NCI-H2107 (cell line): Measurements from ENCODE around the gene ABHD2.
"Not testable (repeated sequence)": the region's sequence is repeated elsewhere in the genome, so short reads cannot be mapped to it uniquely, and the experiment has no call there.

Experiments
- DNase-seq: peaks from one replicate; lab custom pipeline; 2025; lab: John Stamatoyannopoulos, UW

The ABHD2 gene

DNA sequence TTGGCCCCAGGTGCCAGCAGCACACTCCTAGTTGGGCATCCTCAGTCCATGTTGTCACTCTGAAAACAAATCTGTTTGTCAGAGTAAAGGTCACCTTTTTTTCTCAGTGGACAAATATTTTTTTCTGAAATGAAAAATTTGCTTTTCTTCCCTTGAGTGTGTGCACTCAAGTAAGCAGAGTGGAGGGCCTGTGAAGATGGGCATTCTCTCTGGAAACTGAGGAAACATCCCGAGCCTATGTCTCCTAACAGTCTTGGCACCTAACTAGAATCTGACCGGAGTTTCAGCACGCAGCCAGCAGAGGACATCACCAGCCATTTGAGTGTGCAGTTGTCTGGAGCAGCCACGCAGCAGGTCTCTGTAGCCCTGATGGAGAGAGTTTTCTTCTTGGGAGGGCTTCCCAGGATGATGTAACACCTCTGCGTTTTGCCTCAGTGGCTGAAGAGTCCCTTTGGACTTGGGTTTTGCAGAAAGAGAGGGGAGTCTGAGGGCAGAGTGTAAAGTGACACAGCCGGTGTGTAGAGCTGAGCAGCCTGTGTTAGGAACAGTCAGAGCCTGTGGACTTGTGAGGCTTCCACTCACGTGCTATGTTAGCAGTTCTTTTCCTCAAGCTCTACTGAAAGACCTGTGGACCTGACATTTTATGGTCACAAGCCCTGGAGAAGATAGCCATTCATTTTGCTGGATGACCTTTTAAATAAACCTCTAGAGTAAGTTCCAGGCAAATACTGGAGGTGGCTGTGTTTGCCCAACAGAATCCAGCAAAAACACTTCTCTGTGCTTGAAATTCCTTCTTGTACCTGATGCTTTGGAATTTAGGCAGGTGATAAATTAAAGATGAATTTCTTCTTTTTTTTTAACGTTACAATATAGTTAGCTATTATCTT is 51.6 kb downstream of the ABHD2 start:
- no peak for DNase-seq

GRCh38 chr15:89140595-89140994 is 52.3 kb downstream of the ABHD2 start:
- DNase-seq = no peak

- DNase-seq = not testable (repeated sequence)
Observed at GRCh38 chr15:89141159-89141558, 52.9 kb downstream of the ABHD2 start.

DNA sequence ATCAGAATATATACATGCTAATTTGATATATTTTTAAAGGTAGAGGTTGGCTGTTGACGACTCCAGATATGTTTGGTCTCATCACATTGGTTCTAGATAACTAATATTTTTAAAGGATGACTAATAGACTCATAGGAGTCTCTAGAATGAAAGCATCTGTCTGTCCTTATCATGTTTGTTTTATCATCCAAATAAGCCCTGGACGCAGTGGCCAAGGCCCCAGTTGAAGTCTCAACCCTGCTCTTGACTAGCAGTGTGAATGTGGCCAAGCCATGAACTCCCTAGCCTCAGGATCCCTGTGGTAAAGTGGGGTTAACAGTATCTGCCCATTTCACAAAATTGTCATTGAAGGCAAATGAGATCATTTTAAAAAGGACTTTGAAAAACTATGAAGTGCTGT is 53.6 kb downstream of the ABHD2 start:
- no peak for DNase-seq

- no peak for DNase-seq
Observed at GRCh38 chr15:89142423-89142822, 54.2 kb downstream of the ABHD2 start.

DNA sequence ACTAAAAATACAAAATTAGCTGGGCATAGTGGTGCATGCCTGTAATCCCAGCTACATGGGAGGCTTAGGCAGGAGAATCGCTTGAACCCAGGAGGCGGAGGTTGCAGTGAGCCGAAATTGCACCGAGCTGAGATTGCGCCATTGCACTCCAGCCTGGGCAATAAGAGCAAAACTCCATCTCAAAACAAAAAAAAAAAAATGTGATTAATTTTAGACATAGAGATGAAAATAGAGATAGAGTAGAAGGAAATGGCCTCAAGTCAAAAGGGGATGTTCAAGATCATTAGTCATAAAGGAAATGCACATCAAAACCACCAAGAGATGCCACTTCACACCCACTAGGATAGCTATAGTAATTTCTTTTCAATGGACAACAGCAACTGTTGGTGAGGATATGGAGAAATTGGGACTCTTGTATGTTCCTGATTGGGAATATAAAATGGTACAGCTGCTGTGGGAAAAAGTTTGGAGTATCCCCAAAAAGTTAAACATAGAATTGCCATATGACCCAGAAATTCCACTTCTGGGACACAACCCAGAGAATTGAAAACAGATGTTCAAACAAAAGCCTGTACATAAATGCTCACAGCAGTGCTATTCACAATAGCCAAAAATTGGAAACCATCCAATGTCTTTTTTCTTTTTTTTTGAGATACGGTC is 55.4 kb downstream of the ABHD2 start:
- no peak for DNase-seq

- no peak for DNase-seq
Observed at GRCh38 chr15:89144491-89144890, 56.2 kb downstream of the ABHD2 start.

DNA sequence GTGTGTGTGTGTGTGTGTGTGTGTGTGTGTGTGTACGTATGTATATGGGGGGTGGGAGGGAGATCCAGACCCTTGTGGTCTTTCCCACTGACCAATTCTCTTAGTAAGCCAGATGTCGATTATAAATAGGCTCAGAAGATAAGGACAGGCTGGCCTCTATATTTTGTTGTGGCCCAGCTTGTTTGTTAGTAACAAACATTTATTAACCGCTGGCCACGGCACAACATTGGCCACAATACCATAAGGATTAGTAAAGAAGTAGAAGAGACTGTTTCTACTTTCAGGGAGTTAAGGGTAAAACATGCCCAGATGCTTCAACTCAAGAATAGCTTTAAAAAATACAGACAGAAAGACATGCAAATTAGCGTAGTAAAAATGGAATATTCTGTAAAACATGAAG is 58.1 kb downstream of the ABHD2 start:
- DNase-seq = no peak

DNA sequence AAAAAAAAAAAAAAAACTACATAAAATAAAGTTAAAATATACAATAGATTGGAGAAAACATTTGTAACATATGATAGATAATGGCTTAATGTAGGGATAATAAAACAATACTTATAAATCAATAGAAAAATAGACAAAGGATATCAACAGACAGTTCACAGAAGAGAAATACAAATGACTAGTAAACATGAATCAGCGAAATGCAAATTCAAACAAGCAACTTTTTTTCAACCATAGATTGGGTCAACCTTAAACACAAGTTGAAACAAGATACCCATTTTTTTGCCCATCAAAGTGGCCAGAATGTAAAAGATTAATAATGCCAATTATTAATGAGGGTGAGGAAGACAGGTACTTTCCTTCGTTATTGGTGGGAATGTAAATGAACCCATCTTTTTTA is 59.9 kb downstream of the ABHD2 start:
- DNase-seq = no peak

DNA sequence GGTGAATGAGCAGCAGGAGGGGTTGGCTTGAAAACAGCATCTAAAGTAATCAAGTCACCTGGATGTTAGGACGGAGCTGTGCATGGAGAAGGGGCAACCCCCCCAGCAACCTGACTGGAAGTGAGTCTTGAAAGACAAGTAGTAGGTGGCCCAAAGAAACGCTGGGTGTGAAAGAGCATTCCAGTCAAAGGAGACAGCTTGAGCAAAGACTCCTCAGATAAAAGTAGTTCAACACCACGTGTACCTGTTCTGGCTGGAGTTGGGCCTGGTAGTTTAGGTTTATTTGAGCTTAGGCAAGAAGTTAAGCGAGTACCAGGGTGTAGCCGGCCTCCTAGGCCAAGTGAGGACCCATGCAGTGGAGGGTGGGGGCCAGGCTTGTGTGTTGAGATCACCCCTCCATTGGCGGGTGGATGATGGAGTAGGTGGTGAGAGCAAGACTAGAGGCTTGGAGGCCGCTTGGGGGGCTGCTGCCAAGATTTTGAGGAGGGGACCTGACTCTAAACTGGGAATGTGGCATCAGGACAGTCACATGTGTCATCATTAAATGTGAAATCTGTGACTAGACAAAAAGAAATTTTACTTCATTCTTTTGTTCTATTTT is 61.3 kb downstream of the ABHD2 start:
- DNase-seq = no peak

GRCh38 chr15:89150287-89150686 is 62.0 kb downstream of the ABHD2 start:
- DNase-seq = no peak

DNA sequence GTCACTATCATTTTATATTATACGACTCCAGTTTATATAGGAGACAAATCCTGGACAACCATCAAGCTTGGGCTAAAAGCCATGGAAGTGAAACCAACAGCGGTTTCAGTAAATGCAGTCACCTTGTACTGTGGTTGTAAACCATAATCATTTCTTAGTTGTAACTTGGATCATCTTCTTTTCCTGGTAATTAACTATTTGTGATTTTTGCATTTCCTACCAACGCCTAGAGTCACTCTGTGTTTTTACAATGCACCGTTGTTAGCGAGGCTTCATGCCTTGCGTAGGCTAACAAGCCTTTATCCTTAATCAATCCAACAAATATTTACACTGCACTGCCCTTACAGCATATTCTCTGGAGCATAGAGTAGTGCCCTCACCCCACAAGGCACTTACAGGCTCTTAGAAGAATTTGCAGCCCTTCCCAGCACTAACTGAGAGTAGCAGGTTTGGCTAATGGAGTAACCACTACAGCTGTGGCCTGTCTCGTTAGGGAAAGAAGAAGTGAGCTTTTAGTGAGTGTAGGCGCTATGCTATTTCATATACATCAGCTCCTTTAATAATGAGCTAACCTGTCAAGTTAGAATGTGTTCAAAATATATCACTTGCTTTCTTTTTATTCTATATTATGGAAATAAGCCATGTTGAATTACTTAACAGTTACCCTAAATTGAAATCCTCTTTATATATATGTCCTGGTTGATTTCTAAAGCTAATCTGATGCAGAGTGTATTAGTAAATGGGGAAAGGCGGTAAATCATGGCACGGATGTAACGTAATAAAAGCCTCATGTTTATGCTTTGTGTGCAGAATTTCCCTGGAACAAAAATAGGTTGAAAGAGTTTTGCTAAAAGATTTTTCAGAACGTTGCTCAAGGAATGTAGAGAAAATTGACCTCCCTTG is 62.8 kb downstream of the ABHD2 start:
- no peak for DNase-seq

DNA sequence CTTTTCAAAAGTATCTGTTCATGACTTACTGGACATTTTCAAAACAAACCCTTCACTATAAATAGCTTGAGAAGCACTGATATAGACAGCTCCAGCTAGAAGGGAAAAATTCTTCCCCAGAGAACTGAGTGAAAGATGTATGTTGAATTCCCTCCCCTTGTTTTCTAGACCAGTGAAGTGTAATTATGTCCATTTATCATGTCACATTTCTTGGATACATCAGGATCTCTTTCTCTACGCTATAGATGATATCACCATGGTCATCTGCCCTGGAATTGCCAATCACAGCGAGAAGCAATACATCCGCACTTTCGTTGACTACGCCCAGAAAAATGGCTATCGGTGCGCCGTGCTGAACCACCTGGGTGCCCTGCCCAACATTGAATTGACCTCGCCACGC is 66.9 kb downstream of the ABHD2 start:
- DNase-seq = no peak

DNA sequence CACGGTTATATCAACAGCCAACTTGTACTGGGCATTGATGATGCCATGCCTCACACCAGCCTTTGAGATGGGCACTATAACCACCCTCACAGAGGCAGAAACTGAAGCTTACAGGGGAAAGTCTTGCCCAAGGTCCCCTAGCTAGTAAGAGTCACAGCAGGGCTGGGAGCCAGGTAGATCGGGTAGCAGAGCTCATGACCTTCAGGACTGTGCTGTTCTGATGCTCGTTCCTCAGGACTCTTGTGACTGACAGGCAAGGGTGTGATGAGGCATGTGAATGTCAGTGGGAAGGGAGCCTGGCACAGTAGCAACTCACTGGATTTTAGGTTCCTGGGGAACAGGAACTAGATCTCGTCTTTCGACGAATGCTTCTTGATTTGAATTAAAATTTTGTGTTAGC is 67.4 kb downstream of the ABHD2 start:
- no peak for DNase-seq

- no peak for DNase-seq
Observed at GRCh38 chr15:89157061-89157460, 68.8 kb downstream of the ABHD2 start.

GRCh38 chr15:89157918-89158564 is 69.8 kb downstream of the ABHD2 start:
- no peak for DNase-seq

DNA sequence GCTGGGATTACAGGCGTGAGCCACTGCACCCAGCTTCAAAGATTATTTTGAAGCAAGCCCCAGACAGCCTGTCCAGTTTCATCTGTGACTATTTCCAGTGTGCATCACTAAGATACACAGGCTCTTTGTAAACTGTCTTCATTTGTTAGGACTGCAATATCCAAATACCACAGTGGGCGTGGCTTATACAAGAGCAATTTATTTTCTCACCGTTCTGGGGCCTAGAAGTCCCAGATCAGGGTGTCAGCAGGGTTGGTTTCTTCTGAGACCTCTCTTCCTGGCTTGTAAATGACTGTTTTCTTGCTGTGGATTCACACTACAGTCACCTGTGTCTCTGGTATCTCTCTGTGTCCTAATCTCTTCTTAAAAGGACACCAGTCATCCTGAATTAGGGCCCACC is 73.4 kb downstream of the ABHD2 start:
- no peak for DNase-seq

DNA sequence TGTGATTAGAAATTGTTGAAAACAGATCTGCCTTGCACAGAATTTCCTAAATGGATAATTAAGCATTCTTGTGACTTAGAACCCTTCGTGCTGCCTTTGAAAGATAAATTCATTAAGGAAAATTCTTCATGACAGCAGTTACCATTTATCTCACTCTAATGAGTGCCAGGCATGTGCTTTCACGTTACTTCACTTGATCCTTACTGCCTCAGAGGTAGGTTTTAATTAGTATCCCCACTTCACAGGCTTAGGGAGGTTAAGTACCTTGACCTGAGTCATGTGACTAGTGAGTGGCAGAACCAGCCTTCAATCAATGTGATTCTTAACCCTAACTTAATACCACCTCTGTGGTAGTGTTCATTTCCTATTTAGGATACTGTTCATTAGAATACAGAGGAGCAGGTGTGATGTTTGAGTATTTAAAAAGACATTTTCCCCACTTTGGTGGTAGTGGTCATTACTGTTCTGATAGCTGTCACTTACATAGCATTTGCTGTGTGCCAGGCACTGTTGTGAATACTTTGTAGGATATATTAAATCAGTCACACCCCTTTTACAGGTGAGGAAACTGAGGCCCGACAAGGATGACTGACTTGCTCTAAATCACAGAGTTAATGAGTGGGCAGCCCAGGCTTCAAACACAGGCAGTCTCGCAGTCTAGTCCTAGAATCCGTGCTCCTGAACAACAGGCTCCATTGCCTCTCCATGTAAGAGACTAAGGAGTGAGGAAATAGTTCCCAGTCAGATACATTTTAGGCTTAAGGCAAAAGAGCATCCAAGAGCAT is 75.2 kb downstream of the ABHD2 start:
- DNase-seq = no peak

GRCh38 chr15:89164712-89165211 is 76.5 kb downstream of the ABHD2 start:
- no peak for DNase-seq

DNA sequence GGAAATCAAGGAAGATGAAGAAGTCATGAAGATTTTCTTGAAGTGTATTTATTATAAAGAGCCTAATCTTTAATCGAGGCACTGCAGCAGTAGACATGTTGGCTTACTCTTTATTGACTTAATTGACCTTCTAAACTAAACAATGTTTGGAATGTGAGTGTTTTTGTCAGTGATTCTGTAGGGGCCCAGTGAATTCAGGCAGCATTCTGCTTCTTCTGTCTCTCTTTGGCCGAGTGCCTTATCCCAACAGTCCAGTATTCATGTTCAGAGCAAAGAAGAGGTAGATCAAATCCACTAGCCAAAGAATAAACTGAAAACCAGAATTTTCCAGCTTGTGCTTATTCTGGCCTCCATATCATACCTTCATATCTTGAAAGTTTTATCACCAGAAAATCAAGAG is 77.4 kb downstream of the ABHD2 start:
- no peak for DNase-seq
